ENCODE data around the gene ADAMTSL1.

DNA sequence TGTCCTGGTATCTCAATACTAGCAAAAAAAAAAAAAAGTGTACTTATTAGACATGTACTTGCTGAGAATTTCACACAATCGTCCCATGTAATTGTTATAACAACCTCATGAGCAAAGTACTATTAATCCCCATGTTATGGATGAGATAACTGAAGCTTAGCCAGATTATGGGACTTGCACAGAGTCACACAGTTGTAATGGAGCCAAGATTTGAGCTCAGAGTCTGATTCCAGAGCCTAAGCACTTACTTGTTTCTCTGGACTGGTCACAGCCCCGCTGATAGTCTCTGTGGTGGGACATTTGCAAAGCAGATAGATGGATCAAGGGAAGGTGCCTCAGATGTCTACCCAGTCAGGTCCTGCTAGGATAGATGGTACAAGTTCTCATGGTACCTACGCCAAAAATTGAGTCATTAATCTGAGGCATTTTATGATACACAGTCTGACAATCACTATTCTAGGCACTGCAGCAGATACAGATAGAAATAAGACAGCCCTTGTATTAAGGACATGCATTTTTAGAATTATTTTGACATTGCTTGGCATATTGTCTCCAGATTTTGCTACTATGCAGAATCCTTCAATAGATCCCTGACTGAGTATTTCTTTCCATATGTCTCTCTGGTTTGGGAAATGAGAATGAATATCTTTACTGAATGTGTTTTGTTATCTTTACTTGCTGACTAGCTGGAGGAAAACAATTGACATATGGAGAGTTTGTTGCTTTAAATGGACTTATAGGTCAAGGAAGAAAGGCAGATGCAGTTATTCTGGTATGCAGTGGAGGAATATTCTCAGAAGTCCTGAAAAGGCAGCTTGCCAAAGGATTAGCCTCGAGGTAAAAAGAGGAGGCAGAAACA lies 149.5 kb downstream of the ADAMTSL1 start:
- TF ChIP-seq, protein P1, sequence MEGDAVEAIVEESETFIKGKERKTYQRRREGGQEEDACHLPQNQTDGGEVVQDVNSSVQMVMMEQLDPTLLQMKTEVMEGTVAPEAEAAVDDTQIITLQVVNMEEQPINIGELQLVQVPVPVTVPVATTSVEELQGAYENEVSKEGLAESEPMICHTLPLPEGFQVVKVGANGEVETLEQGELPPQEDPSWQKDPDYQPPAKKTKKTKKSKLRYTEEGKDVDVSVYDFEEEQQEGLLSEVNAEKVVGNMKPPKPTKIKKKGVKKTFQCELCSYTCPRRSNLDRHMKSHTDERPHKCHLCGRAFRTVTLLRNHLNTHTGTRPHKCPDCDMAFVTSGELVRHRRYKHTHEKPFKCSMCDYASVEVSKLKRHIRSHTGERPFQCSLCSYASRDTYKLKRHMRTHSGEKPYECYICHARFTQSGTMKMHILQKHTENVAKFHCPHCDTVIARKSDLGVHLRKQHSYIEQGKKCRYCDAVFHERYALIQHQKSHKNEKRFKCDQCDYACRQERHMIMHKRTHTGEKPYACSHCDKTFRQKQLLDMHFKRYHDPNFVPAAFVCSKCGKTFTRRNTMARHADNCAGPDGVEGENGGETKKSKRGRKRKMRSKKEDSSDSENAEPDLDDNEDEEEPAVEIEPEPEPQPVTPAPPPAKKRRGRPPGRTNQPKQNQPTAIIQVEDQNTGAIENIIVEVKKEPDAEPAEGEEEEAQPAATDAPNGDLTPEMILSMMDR (IDR thresholded peaks at IDR 0.05) = no peak
- TF ChIP-seq POLR2AphosphoS5 (IDR thresholded peaks at IDR 0.05) (no peak), POLR2A (IDR thresholded peaks at IDR 0.05) (no peak), EP300 (IDR thresholded peaks at IDR 0.05) (no peak)

Data from stomach (tissue), 4 donors.